Spinal cord (tissue), 10 donors: ENCODE measurements around the gene NRXN2. TPM values are rescaled to one million over a fixed set of nuclear protein-coding genes. Genes with fewer than 3 reads are reported as not detected.
"Not testable (repeated sequence)": the region's sequence is repeated elsewhere in the genome, so short reads cannot be mapped to it uniquely, and the experiment has no call there.

Experiments used
- DNase-seq, 6 donors: peaks; one replicate each; pipeline versions ENCODE4 v3.0.0 to v3.0.0-alpha.2; 2013 to 2015; ENCODE audit warnings: low spot score in 6 of 6, low read depth in 4 of 6
- H3K27ac ChIP-seq: one replicate; pipeline ENCODE4 v1.5.1; 2013; ENCODE audit warnings: low read depth, low read length, control low read depth
- H3K27me3 ChIP-seq: one replicate; pipeline ENCODE4 v1.6.1; 2013; ENCODE audit warnings: low read length; ENCODE audit not compliant: control insufficient read depth, insufficient read depth
- H3K36me3 ChIP-seq: one replicate; pipeline ENCODE4 v1.6.1; 2013; ENCODE audit warnings: low read length; ENCODE audit not compliant: control insufficient read depth, insufficient read depth
- H3K4me1 ChIP-seq: one replicate; pipeline ENCODE4 v1.6.1; 2013; ENCODE audit warnings: low read length; ENCODE audit not compliant: control insufficient read depth, insufficient read depth
- H3K4me3 ChIP-seq: one replicate; pipeline ENCODE4 v1.5.1; 2013; ENCODE audit warnings: low read depth, low read length, control low read depth
- H3K9me3 ChIP-seq: one replicate; pipeline ENCODE4 v1.6.1; 2013; ENCODE audit warnings: low read length; ENCODE audit not compliant: control insufficient read depth, insufficient read depth
- WGBS: methylation state at CpG from one replicate; pipeline ENCODE4 v1.1.5; 2013; ENCODE audit warnings: missing lambda C conversion rate; ENCODE audit not compliant: insufficient coverage; 5-methylcytosine and 5-hydroxymethylcytosine counted together
- polyA plus RNA-seq, 2 donors: library from polyadenylated mRNA; unstranded; fragments of 120-200 nt; gene quantifications; one replicate each; pipeline ENCODE4 v1.2.1, GENCODE V29; 2013; ENCODE audit not compliant: insufficient read length in 2 of 2
- total RNA-seq, 2 donors: library from RNA; depleted of rRNA in 1 of 2; stranded (reverse); fragments of 120-200 nt in 1 of 2; fragments of >200 nt in 1 of 2; gene quantifications; one replicate each; pipeline versions ENCODE4 v1.2.3 to v1.2.4, GENCODE V29; 2013 to 2014
- donor health status: healthy.

NRXN2 gene
- total and polyA plus RNA-seq, 4 donors: 68.0 to 424 (median 280) TPM

DNA sequence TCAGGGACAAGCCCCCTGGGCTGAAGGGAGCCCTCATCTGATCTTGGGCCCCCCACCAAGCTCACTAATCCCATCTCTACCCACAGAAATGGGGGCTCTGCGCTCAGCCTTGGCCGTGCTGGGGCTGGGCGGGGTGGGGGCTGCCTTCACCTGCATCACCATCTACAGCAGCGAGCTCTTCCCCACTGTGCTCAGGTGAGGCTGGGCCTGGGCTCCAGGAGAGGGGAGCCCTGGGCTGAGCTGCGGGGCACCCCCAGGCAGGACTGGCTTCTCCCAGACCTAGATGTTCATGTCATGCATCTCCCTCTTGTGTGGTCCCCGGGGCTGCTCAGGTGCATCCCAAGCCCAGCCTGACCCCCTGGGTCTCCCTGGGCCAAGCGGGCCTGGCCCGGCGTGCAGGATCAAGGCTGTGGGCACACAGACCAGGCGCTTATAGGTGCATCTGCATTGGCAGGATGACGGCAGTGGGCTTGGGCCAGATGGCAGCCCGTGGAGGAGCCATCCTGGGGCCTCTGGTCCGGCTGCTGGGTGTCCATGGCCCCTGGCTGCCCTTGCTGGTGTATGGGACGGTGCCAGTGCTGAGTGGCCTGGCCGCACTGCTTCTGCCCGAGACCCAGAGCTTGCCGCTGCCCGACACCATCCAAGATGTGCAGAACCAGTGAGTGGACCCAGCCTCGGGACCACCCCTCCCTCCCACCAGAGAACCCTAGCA is 122.6 kb downstream of the NRXN2 start:
- peaks cover 3% of the 10 kb centered on the region for H3K36me3 ChIP-seq
- no peak overlapping the region for H3K27ac ChIP-seq
- H3K27me3 ChIP-seq: no peaks in the 10 kb centered on the region
- H3K9me3 ChIP-seq: no peaks in the 10 kb centered on the region
- peaks cover 15% of the 10 kb centered on the region for H3K4me1 ChIP-seq
- WGBS: 95% methylated on average over 19 of the region's 19 CpGs
- no peak overlapping the region for H3K4me3 ChIP-seq
- no peak for DNase-seq

DNA sequence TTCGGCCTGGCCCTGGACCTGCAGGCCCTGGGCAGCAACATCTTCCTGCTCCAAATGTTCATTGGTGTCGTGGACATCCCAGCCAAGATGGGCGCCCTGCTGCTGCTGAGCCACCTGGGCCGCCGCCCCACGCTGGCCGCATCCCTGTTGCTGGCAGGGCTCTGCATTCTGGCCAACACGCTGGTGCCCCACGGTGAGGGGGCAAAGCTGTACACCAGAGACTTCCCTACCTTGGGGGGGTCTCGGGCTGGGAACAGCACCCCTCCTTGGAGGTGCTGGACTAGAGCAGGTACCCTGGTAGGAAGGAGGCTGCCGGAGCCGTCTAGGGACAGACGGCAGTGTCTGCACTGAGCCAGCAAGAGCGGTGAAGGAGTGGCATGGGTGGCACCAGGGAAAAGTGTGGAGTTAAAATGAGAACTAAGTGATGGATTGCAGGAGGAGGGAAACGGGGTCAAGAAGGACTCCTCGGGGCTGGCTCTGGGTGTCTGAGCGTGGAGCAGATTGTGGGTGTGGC is 123.2 kb downstream of the NRXN2 start:
- H3K4me3 ChIP-seq: no peak overlapping the region
- peaks cover 9% of the 10 kb centered on the region for H3K4me1 ChIP-seq
- H3K36me3 ChIP-seq: peaks cover 3% of the 10 kb centered on the region
- H3K9me3 ChIP-seq: no peaks in the 10 kb centered on the region
- DNase-seq: no peak
- no peak overlapping the region for H3K27ac ChIP-seq
- 91% methylated on average over 15 of the region's 17 CpGs for WGBS
- no peaks in the 10 kb centered on the region for H3K27me3 ChIP-seq

DNA sequence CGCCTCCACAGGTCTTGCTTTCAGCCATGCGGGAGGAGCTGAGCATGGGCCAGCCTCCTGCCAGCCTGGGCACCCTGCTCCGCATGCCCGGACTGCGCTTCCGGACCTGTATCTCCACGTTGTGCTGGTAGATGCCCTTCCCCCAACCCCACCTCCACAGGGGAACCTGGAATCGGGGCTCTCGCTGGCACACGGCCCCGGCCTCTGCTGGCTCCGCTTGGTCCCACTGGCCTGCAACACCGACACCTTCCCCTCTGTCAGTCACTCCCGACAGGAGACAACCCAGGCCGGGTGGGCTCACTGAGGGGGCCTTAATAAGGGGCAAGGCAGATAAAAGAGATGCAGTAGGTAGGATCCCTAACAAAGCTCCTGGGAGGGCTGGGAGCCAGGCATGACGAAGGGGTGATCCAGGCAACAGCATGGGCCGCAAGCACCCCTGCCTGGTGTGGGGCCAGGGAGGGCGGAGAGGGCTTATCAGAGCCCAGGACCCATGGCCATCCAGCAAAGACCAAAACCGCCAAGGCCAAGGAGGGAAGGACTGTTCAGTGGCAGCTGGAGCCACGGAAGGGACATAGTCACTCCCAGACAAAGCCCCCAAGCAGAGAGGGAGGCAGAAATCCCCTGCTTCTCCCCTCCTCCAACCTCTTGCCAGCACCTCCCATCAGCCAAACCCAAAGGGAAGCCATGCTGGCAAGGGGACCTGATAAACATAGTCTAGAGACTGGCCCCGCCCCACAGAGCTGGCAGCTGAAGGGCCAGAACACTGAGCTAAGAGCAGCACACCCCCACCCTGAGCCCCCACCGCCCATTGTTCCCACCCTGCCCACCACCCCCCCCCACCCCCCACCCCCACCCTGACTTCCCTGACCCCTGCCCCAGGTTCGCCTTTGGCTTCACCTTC is 124.0 kb downstream of the NRXN2 start:
- H3K27me3 ChIP-seq: no peaks in the 10 kb centered on the region
- no peak for DNase-seq
- 83% methylated on average over 11 of the region's 23 CpGs for WGBS
- H3K9me3 ChIP-seq: no peaks in the 10 kb centered on the region
- H3K36me3 ChIP-seq: peaks cover 3% of the 10 kb centered on the region
- H3K4me3 ChIP-seq: no peak overlapping the region
- H3K27ac ChIP-seq: no peak overlapping the region
- peaks cover 9% of the 10 kb centered on the region for H3K4me1 ChIP-seq

DNA sequence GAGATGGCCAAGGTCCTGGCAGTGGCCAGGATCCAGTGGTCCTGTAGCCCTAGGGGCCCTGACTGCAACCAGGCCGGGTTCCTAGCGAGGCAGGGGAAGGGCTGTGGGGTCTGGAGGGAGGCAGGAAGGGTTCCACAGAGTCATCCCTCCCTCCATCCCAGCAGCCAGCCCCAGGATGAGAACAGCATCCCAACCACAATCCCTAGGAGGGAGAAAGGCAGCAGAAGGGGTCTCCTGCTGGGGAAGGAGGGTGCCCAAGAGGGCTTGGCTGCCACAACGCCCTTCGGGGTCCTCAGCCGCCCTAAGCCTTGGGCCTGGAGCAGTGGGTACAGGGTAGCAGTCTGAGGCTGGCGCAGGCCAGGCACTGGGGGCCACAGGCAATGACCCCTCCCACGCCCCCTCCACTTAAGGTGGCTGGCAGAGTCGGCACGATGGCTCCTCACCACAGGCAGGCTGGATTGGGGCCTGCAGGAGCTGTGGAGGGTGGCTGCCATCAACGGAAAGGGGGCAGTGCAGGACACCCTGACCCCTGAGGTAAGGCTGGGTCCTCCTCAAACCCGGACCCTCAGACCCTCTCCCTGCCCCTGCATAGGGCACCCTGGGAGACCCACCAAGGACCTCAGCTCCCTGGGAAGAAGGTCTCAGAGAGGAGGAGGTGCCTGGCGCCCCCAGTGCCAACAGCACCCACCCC is 124.7 kb downstream of the NRXN2 start:
- Histone ChIP-seq H3K4me3 (no peak overlapping the region), H3K4me1 (peaks cover 9% of the 10 kb centered on the region), H3K27me3 (no peaks in the 10 kb centered on the region), H3K36me3 (peaks cover 3% of the 10 kb centered on the region), H3K27ac (no peak overlapping the region), H3K9me3 (no peaks in the 10 kb centered on the region)
- 91% methylated on average over 5 of the region's 12 CpGs for WGBS
- DNase-seq: no peak

DNA sequence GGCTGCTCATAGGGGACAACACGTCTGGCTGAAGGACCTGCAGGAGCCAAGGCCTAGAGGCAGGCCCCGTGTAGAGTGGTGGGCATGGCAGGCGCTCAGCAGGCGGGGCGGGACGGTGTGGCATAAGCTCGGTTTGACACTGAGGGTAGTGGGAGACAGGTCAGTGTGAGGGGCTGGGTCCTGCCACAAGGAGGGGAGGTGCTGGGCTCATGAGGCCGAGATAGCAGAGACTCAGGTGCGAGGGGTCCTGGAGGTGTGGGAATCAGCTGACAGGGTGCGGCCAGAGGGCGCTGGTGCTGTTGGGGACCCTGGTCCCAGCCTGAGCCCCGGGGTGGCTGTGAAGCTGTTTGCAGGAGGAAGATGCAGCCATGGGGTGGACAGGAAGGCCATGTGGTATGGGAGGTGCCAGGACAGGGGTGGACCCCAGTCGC is 125.3 kb downstream of the NRXN2 start:
- H3K4me1 ChIP-seq: peaks cover 9% of the 10 kb centered on the region
- H3K27me3 ChIP-seq: no peaks in the 10 kb centered on the region
- H3K27ac ChIP-seq: no peak overlapping the region
- 90% methylated on average over 13 of the region's 13 CpGs for WGBS
- H3K36me3 ChIP-seq: peaks cover 3% of the 10 kb centered on the region
- DNase-seq: no peak
- no peaks in the 10 kb centered on the region for H3K9me3 ChIP-seq
- no peak overlapping the region for H3K4me3 ChIP-seq

DNA sequence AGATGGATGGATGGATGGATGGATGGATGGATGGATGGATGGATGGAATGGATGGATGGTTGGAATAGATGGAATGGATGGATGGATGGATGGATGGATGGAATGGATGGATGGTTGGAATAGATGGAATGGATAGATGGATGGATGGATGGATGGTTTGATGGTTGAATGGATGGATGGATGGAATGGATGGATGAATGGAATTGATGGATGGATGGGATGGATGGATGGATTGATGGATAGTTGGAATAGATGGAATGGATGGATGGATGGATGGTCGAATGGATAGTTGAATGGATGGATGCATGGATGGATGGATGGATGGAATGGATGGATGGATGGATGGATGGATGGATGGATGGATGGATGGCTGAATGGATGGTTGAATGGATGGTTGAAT is 127.1 kb downstream of the NRXN2 start:
- not testable (repeated sequence) for H3K36me3 ChIP-seq, H3K9me3 ChIP-seq, DNase-seq, H3K27me3 ChIP-seq, H3K4me1 ChIP-seq, H3K4me3 ChIP-seq, H3K27ac ChIP-seq
- WGBS: 63% methylated on average over 1 of the region's 1 CpG

DNA sequence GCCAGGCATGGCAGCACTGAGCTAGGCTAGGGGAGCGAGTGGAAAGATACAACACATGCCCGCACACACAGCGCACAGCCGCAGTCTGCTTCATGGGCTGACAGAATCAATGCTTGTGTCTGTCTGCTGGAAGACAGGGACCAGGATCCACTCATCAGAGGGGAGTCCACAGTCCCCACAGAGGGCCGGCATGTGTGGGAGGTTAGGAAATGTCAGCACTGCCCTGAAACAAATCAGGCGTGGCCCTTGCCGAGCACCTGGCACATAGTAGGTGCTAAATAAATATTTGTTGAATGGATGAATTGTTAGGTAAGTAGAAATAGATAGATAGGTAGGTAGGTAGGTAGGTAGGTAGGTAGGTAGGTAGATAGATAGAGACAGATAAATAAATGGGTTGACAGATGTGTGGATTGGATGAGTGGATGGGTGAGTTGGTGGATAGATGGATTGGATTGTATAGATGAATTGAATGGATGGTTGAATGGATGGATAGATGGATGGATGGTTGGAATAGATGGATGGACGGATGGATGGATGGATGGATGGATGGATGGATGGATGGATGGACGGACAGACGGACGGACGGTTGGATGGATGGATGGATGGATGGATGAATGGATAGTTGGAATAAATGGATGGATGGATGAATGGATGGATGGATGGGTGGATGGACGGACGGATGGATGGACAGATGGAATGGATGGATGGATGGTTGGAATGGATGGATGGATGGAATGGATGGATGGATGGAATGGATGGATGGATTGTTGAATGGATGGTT is 128.6 kb downstream of the NRXN2 start:
- no peaks in the 10 kb centered on the region for H3K9me3 ChIP-seq
- H3K27me3 ChIP-seq: no peaks in the 10 kb centered on the region
- no peak overlapping the region for H3K27ac ChIP-seq
- no peak overlapping the region for H3K4me3 ChIP-seq
- WGBS: 95% methylated on average over 14 of the region's 14 CpGs
- H3K4me1 ChIP-seq: peaks cover 6% of the 10 kb centered on the region
- DNase-seq: no peak
- peaks cover 3% of the 10 kb centered on the region for H3K36me3 ChIP-seq

GRCh38 chr11:64593156-64594105 is 129.6 kb downstream of the NRXN2 start:
- Histone ChIP-seq H3K27ac (no peak overlapping the region), H3K4me1 (no peaks in the 10 kb centered on the region), H3K9me3 (no peaks in the 10 kb centered on the region), H3K36me3 (no peaks in the 10 kb centered on the region), H3K27me3 (no peaks in the 10 kb centered on the region), H3K4me3 (no peak overlapping the region)
- no peak for DNase-seq
- 89% methylated on average over 31 of the region's 32 CpGs for WGBS
